HG03342 (cell line): ENCODE data around the gene CHGA.

Source experiments
- ATAC-seq: cut with Tn5 transposase; IDR thresholded peaks from one replicate; pipeline ENCODE4 v1.9.1; 2021; ENCODE audit warnings: mild to moderate bottlenecking, moderate library complexity; ENCODE audit not compliant: unreplicated experiment

Gene CHGA

GRCh38 chr14:92976268-92976667 is 53.3 kb downstream of the CHGA start:
- ATAC-seq: no peak

- no peak for ATAC-seq
These were observed 55.5 kb downstream of the CHGA start for GRCh38 chr14:92978229-92979021.

GRCh38 chr14:92980866-92981265 is 57.9 kb downstream of the CHGA start:
- no peak for ATAC-seq

GRCh38 chr14:92981726-92982125 is 58.8 kb downstream of the CHGA start:
- ATAC-seq: no peak

- no peak for ATAC-seq
These were observed 60.0 kb downstream of the CHGA start for GRCh38 chr14:92982956-92983355.

- no peak for ATAC-seq
These were observed 61.3 kb downstream of the CHGA start for GRCh38 chr14:92984082-92984788.
